HG02642 (cell line): Measurements from ENCODE around the gene KRTAP4-12.
"Not testable (repeated sequence)": the region's sequence is repeated elsewhere in the genome, so short reads cannot be mapped to it uniquely, and the experiment has no call there.

Experiments
- ATAC-seq: cut with Tn5 transposase; IDR thresholded peaks from one replicate; pipeline ENCODE4 v1.9.1; 2021; ENCODE audit warnings: mild to moderate bottlenecking; ENCODE audit not compliant: unreplicated experiment, poor library complexity

Gene KRTAP4-12

DNA sequence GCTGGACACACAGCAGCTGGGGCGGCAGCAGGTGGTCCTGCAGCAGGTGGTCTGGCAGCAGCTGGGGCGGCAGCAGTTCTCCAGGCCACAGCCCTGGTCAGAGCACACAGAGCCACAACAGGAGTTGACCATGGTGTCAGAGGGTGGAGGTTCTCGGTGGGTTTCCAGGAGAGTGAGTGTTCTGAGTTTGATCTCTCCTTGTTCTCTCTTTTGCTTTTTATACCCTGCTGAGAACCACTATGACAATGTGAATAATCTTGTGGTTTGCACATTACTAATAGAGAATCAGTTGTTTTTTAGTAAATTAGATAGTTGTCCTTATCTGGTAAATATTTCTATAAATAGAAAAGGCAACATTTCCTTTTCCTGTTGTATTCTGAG lies at the start of gene KRTAP4-12:
Gene KRTAP4-12 (minus strand): TSS at position 192 of the 381 bp plus-strand sequence. CDS start 60 bp downstream, at position 132.
- ATAC-seq: not testable (repeated sequence)

DNA sequence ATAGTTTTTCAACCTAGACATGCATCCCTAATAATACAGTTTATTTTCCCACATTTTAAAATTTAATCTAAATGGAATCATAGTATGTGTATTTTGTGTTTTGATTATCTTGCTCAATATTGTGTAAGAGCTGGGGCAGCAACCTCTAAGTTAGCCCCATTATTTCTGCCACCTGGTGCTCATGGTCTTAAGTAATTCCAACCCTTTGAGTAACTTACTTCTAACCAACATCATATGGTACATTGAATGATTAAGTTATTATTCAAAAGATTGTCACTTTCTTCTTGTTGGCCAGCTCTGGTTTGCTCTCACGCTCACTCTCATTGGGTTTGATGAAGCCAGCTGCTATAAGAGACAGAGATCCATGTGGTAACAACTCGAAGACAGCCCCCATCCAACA lies 47.9 kb upstream of the KRTAP4-12 start:
- ATAC-seq: no peak

DNA sequence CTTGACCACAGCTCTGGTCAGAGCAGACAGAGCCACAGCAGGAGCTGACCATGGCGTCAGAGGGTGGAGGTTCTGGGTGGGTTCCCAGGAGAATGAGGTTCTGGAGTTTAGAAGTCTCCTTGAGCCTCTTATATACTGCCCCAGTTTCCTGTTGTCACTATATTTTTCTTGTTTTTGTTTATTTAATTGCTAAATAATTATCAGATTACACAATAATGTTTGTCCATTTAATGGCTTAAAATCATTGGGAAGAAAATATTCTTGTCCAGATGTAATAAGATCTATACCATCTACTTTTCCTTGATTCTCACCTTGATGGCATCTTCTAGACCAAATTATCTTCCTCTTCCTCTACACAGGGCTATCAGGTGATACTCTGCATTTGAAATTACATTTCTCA lies 44.1 kb upstream of the KRTAP4-12 start, which contains the start of gene KRTAP4-3:
Gene KRTAP4-3 (minus strand): TSS at position 101 of the 400 bp plus-strand sequence. CDS start 49 bp downstream, at position 52.
- no peak for ATAC-seq

DNA sequence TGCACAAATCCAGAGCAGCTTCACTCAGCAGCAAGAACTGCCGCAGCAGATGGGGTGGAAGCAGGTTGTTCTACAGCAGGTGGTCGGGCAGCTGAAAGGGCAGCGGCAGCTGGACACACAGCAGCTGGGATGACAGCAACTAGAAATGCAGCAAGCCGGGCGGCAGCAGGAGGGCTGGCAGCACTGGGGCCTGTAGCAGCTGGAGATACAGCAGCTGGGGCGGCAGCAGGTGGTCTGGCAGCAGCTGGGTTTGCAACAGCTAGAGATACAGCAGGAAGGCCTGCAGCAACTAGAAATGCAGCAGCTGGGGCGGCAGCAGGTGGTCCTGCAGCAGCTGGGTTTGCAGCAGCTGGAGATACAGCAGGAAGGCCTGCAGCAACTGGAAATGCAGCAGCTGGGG lies 43.6 kb upstream of the KRTAP4-12 start:
- ATAC-seq: no peak

DNA sequence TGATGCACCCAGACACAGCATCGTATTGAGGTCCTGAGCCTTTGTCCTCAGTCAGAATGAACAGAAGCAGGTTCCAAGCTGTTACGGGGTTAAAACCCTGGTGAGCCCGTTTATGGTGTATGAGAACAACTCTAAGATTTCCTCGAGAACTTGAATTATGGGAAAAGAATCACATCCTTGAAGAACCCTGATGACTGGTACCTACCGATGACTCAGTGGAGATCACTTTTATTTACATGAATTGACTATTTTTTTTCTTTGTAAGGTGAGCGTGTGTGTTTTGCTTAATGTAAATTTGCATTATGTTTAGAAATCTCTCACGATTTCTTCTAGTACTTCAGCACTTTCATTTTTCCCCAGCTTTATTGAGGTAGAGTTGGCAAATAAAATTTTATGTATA lies 39.8 kb upstream of the KRTAP4-12 start:
- no peak for ATAC-seq

DNA sequence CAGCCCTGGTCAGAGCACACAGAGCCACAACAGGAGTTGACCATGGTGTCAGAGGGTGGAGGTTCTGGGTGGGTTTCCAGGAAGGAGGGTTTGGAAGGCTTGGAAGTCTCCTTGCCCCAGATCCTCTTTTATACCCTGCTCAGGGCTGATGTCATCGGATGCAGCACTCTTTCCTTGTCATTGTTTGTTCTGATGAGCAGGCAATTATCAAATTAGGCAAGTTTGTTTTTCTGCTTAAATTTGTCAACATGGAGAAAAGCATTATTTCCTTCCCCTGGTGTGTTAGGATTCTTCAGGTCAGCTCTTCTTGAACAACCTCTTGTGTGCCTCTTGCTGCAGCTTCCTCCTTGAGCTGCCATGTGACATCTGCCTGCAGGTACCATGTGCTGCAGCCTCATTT lies 36.7 kb upstream of the KRTAP4-12 start, which contains the start of gene KRTAP4-4:
Gene KRTAP4-4 (minus strand): TSS at position 101 of the 400 bp plus-strand sequence. CDS start 57 bp downstream, at position 44.
- no peak for ATAC-seq

DNA sequence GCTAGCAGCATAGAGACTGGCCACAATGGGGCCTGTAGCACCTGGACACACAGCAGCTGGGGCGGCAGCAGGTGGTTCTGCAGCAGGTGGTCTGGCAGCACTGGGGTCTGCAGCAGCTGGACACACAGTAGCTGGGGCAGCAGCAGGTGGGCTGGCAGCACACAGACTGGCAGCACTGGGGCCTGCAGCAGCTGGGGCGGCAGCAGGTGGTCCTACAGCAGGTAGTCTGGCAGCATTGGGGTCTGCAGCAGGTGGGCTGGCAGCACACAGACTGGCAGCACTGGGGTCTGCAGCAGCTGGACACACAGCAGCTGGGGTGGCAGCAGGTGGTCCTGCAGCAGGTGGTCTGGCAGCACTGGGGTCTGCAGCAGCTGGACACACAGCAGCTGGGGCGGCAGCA lies 36.2 kb upstream of the KRTAP4-12 start:
- not testable (repeated sequence) for ATAC-seq

DNA sequence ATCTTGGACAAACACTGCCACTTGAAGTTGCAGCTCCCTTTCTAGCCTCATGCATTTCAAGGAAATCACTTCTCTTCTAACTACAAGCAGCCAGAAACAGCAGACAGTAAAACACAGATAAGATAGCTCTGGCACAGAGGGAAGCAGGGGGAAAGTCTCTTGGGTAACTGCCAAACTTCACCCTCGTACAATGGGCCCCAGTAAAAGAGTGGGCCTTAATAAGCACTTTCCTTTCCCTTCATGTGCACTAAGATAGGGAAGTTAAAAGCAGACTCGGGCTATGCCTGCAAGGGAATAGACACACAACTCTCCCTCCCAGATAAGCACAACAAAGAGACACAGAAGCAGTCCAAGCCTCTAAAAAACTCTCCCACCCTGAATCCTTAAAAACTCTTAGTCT lies 29.9 kb upstream of the KRTAP4-12 start:
- no peak for ATAC-seq

DNA sequence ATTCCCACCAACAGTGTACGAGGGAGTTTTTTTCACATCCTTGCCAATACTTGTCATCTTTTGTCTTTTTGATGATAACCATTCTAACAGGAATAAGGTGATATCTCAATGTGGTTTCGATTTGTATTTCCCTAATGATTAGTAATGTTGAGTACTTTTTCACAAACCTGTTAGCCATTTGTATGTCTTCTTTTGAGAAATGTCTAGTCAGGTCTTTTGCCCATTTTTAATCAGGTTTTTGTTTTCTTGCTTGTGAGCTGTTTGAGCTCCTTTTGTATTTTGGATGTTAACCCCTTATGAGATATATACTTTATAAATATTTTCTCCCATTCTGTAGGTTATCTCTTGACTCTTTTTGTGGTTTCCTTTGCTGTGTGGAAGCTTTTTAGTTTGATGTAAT lies 27.5 kb upstream of the KRTAP4-12 start:
- ATAC-seq: no peak

DNA sequence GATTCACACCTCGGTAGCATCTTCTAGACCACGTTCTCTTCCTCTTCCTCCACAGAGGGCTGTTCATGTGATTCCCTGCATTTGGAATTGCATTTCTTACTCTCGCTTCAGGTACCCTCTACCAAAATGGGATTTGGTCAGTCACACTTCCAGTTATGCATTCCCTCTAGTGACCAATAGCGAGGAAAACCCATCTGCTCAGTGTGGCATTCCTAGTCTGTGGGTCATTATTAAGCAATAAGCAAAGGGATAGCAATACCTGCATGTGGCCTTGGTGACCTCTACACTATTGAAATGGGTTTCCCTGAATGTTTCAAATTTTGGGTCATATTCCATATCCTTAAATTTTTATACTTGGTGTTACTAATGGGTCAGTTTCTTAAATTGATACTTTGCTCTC lies 26.0 kb upstream of the KRTAP4-12 start:
- no peak for ATAC-seq

DNA sequence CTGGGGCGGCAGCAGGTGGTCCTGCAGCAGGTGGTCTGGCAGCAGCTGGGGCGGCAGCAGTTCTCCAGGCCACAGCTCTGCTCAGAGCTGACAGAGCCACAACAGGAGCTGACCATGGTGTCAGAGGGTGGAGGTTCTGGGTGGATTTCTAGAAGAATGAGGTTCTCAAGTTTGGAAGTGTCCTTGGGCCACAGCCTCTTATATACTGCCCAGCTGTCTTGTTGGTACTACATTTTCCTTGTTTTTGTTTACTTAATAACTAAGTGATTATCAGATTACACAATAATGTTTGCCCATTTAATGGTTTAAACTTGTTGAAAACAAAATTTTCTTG lies 25.6 kb upstream of the KRTAP4-12 start, which contains the start of gene KRTAP4-5:
Gene KRTAP4-5 (minus strand): TSS at position 174 of the 334 bp plus-strand sequence. CDS start 58 bp downstream, at position 116.
- ATAC-seq: no peak

DNA sequence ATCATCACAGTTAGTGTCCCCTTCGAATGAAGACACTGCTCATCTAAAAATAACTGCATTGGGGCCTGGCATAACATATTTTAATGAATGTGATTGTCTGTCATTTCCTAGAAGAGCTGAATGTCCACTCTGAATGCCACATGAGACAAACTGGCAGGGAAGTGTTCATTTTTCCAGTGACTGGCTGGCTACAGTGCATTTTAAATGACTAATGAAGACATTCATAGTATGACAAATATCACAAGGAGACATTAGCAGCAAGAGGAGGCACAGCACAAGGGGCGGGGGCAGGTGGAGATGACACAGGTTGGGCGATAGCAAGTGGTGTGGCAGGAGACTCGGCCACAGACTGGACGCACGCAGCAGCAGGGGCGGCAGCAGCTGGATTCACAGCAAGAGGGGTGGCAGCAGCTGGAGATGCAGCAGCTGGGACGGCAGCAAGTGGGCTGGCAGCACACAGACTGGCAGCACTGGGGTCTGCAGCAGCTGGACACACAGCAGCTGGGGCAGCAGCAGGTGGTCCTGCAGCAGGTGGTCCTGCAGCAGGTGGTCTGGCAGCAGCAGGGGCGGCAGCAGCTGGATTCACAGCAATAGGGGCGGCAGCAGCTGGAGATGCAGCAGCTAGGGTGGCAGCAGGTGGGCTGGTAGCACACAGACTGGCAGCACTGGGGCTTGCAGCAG lies 25.1 kb upstream of the KRTAP4-12 start:
- ATAC-seq: not testable (repeated sequence)

DNA sequence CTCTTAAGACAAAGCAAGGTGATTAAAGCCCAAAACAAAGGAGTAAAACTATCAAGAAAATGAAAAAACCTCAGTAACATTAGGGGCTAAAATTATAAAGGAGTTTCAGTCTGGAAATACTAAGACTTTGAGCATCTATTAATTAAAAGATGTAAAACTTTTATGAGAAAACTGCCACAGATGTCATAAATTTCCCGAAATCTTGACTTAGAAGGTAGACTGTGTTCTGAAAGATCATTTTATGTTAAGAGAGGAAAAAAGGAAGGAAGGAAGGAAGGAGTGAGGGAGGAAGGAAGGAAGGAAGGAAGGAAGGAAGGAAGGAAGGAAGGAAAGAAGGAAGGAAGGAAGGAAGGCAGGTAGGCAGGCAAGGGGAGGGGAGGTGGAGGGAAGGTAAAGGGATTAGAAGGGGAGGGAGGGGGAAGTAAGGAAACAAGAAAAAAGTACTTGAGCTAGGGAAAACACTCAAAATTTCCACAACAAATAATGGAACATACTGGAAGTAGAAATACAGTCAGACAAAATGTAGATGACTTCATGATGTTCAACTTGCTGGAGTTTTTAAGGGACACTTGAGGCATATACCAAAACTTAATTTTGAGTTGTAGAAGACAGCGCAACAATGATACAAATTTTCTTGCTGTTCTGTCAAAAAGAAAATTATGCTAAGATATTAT lies 23.7 kb upstream of the KRTAP4-12 start:
- no peak for ATAC-seq

DNA sequence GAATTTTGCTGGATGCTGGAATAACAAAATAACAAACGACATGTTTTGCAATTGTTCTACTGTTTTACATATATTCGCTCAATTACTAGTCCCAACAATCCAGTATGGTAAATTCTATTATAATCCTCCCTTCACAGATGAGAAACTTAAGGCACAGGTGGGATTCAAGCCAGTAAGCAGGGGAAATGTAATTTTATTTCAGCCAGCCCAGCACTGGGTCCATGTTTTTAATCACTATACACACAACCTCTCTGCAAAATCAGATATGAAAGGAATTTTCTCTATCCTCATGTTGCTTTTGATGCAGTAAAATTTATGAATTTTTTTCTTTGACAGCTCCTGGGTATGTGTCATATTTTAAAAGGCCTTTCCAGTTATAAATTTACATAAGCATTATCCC lies 21.3 kb upstream of the KRTAP4-12 start:
- ATAC-seq: no peak

DNA sequence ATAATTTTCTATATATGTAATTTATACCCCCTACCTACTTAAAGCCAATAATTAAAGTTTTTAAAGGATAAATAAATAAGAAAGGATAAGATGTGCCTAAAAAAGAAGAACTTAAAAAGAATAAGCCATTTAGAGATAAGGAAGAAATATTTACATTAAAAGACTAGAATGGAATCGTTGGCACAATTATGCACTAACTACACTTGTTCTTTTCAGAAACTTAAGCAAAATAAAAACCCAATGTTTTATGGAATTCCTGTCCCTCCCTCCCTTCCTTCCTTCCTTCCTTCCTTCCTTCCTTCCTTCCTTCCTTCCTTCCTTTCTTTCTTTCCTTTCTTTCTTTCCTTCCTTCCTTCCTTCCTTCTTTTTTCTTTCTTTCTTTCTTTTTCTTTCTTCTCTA lies 20.9 kb upstream of the KRTAP4-12 start:
- ATAC-seq: no peak

DNA sequence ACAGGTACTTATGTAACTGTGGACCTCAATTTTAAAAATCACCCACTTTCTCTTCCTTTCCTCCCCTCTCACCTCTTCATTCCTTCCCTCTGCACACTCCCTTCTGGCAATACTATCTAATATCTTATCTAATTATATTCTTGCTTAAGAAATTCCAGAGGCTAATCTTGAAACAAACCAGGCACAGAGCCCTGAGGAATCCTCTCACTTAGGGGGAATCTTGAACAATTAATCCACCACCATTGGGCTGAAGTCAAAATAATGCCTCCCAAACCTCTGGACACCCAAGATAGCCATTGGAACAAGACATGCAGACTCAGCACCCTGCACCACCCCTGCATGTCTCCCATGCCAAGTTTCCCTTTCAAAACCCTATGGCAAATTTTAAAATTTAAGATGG lies 17.4 kb upstream of the KRTAP4-12 start:
- ATAC-seq: no peak

DNA sequence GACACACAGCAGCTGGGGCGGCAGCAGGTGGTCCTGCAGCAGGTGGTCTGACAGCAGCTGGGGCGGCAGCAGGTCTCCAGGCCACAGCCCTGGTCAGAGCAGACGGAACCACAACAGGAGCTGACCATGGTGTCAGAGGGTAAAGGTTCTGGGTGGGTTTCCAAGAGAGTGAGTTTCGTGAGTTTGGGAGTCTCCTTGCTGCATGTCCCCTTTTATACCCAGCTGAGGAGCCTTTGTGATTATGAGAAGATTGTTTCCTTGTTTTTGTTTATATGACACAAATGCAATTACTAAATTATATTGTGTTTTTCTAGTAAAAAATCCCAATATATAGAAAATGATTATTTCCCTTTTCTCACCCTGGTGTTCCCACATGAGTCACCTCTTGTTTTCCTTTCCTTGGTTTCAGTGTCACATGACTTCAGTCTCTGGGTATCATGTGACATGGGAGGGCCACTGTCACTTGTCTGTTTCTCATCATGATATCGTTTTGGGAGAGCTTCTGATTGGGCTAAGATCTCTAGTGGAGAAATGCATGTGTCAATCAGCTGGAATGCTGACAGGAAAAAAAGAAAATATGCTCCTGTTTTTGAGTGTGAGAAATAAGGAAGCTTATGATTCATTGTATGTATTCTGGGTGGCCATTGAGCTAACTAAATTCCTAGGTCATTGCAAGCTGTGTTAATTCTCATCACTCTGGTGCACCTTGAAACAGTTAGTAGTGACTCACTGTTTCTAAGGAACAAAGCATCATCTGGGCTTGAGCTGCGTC lies 16.6 kb upstream of the KRTAP4-12 start, which contains the start of gene KRTAP4-6:
Gene KRTAP4-6 (minus strand): TSS at position 185 of the 772 bp plus-strand sequence. CDS start 57 bp downstream, at position 128.
- ATAC-seq: no peak

DNA sequence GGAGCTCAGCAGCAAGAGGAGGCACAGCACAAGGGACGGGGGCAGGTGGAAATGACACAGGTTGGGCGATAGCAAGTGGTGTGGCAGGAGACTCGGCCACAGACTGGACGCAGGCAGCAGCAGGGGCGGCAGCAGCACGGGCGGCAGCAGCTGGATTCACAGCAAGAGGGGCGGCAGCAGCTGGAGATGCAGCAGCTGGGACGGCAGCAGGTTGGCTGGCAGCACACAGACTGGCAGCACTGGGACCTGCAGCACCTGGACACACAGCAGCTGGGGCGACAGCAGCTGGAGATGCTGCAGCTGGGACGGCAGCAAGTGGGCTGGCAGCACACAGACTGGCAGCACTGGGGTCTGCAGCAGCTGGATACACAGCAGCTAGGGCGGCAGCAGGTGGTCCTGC lies 15.9 kb upstream of the KRTAP4-12 start:
- not testable (repeated sequence) for ATAC-seq

DNA sequence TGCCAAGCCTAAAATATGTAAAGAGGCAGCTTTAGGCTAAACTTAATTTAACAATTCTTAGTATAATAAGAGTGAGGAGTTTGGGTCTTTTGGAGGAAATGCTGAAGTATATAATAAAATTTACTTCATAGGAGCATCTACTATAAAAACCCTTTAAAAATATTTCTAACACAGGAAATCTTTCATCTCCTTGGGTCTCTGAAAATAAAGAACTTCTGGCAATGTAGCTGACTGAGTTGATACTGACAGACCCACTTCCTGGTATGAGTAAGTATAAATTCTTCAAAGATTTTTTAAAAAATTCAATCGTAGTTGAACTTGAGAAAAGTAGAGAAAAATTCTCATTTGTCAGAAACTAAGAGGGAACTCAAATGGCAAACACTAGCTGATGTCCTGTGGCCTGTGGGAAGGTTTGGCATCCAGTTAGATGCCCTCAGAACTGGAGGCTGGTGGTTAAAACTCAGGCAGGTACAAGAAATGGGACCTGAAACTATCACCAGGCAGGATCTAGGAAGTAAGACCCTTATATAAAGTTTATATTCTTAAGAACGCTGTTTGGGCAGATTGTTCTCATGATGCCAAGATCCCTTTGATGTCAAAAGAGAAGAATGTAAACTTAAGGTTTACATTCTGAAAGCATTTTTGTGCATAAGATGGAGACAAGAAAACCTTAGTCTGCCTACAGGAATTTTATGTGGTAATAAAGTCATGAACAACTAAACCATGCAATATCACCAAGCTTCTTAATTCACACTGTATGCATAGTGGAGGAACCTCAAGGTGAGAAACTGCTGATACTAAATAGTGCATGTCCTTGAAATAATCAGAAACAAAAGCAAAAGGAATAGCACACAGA lies 10.1 kb upstream of the KRTAP4-12 start:
- no peak for ATAC-seq

DNA sequence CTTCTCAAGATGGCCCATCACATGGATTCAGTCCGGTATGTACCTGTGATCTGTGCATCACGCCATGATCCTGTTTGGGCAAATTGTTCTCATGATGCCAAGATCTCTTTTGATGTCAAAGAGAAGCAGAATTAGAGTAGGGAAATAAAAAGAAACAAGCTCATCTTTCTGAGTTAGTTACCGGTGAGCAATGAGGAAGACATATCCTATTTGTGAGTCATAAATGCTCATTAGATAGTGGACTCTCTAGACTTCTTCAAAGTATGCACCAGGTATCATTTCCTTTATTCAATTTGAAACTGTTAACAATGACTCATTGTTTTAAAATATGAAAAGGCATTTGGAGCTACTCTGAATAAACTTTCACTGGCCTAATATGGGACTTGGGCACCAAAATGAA lies 8.0 kb upstream of the KRTAP4-12 start:
- no peak for ATAC-seq
